Activated effector memory CD4-positive, alpha-beta T cell treated with anti-CD3 and anti-CD28 coated beads, Interleukin-2, amount 50 U/mL, for 16 hours (primary cell): ENCODE data around the gene HEPH.
"Not testable (repeated sequence)": the region's sequence is repeated elsewhere in the genome, so short reads cannot be mapped to it uniquely, and the experiment has no call there.

Experiments used
- DNase-seq: peaks from one replicate; pipeline ENCODE4 v3.0.0-alpha.2; 2020

The HEPH gene

DNA sequence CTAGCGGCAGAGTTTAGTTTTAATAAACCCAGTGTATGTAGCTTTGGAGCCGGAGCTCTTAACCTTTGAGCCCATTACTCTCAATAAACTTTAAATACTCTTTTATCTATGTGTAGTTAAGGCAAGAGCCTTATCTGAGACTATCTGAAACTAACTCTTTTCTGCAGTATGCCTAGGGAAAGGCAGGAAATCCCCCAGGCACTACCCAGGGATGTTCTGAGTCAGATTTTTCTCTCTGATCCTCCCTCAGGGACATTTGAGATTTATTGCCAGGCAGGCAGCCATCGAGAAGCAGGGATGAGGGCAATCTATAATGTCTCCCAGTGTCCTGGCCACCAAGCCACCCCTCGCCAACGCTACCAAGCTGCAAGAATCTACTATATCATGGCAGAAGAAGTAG lies 39.1 kb downstream of the HEPH start:
- DNase-seq = no peak

DNA sequence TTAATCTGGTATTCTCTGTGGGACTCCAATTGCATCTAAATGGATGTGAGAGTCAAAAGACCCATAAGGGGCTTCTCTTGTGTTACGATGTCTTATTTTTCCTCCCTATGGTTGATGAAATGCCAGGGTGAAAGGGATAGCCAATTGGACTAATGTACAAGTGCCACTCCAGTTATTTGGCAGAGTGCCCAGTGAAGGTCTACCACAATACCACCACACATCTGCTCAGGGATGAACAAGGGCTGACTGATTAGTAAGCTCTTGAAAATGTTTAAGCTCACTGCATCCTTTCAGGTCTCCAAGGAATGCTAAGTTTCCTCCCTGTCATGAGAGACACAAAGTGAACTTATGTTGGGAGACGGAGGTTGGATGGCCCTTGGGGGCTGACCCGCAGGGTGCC lies 57.8 kb downstream of the HEPH start:
- DNase-seq = no peak

DNA sequence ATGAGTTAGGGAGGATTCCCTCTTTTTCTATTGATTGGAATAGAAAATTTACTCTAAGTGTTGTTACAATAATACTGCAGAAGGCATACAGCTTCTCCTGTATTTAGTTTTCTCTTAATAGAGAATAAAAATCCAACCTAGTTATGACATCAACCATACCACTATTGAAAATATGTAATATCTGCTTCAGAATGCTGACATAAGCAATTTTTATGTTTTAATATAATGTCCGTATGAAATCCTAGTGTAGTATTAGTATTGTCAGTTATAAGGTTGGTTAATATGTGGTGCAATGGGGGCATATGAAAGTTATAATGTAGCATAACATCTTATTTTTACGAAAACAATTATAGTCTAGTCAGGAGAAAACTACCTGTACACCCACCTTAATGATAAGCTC lies 68.2 kb downstream of the HEPH start:
- no peak for DNase-seq

DNA sequence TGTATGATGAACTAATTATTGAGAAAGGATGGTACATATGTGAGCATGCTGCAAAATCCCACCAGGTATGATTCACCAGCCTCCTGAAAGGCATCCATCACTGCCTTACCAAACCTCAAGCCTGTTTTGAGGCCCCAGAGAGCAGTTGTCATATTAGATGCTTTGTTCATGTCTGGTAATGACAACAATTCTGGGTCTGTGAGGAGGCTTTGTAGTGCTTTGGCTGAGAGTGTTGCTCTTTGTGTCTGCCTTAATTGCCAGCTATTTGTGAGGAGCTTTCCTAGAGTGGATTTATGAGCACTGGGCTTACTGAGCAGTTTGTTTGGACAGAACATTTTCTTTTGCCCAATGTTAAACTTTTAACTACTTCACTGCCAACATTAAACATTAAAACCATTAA lies 69.2 kb downstream of the HEPH start:
- no peak for DNase-seq

DNA sequence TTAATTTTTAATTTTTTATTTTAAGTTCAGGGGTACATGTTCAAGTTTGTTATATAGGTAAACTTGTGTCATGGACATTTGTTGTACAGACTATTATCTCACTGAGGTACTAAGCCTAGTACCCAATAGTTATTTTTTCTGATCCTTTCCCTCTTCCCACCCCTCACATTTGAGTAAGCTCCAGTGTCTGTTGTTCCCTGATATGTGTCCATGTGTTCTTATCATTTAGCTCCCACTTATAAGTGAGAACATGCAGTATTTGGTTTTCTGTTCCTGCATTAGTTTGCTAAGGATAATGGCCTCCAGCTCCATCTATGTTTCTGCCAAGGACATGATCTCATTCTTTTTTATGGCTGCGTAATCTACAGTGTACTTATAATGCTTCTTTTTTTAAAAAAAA lies 69.9 kb downstream of the HEPH start:
- not testable (repeated sequence) for DNase-seq

DNA sequence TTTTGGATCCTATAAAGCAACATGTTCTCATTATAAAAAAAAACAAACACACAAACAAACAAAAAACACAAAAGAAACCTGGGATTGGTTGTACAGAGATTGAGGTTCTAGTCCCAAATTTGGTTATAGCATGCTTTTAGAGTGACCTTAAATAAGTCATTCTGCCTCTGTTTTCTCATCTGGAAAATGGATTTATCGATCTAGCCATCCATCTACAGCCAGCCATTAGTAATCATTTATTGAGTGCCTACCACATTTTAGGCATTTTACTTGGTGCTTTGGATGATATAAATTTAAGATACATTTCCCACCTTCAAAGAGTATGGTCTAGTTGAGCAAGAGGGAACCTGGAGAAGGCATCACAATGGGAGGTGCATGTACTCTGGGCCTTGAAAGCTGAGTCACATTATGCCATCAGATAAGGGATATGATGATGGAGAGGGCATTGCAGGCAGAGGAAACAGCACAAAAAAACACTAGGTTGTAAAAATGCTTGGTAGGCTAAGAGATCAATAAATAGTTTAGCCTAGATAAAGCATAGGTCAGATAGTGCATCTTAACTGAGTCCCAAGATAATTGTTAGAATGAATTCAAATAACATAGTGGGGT lies 91.4 kb downstream of the HEPH start:
- no peak for DNase-seq

DNA sequence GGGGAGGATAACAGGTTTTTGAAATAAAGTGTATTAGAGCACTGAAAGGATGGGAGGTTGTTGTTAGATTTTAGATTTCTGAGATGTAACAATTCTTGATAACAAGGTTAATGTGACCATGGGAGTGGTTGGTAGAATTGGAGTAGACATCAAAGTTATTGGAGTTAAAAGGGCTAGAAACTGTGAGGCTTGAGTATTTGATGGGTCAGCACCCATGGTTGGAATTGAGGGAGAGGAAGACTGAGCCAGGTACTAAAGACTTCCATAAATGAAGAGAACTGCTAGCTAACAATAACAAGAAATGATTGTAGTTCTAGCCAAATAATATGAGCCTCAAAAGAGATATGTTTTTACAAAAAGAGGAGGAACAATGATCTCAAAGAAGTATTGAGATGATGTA lies 98.8 kb downstream of the HEPH start:
- DNase-seq = no peak
